Endothelial cell of umbilical vein (primary cell): ENCODE measurements around the gene DUSP22. TPM values are rescaled to one million over a fixed set of nuclear protein-coding genes. Genes with fewer than 3 reads are reported as not detected.

Source experiments
- BruUV-seq: library from RNA; stranded (reverse); fragments of 400-500 nt; replicated peaks from 2 replicates; lab custom pipeline; 2021; lab: Mats Ljungman, UMichigan
- CTCF ChIA-PET: fragments of 300-600, 350-600 bp; sonication (Branson Sonifier 250); formaldehyde crosslinking; loops from one replicate; lab custom pipeline; 2021; ENCODE audit warnings: antibody characterized with exemption, inconsistent platforms; lab: Charles Lee
- POLR2A ChIA-PET: fragments of 300-600, 350-600 bp; sonication (Branson Sonifier 250); formaldehyde crosslinking; loops from one replicate; lab custom pipeline; 2021; ENCODE audit warnings: antibody characterized with exemption, inconsistent platforms; lab: Charles Lee
- DNase-seq: peaks from one replicate; pipeline ENCODE4 v3.0.0-alpha.2; 2011; ENCODE audit warnings: low read depth, low spot score
- FAIRE-seq: peaks from 2 replicates; lab custom pipeline; 2011; peaks lifted over from hg19 to GRCh38; lab: Jason Lieb, UNC
- H2AFZ ChIP-seq: 2 replicates; pipeline ENCODE4 v1.6.0; 2012; ENCODE audit warnings: low read depth, low read length, control low read depth, inconsistent platforms
- H3K27ac ChIP-seq: 2 replicates; pipeline ENCODE4 v1.5.1; 2011; ENCODE audit warnings: low read depth, mild to moderate bottlenecking, control low read depth, low read length, moderate library complexity; ENCODE audit not compliant: insufficient read depth
- H3K27me3 ChIP-seq, 2 experiments: 2 replicates each; pipeline versions ENCODE4 v1.6.0 to v1.6.1; 2011; ENCODE audit warnings: low read length in 2 of 2, mixed read lengths in 1 of 2; ENCODE audit not compliant: control insufficient read depth in 2 of 2, insufficient read depth in 2 of 2
- H3K36me3 ChIP-seq, 2 experiments: 2 replicates in 1 of 2; 3 replicates in 1 of 2; pipeline ENCODE4 v1.5.1; 2011; ENCODE audit warnings: low read length in 2 of 2, mild to moderate bottlenecking in 1 of 2, moderate library complexity in 1 of 2; ENCODE audit not compliant: control insufficient read depth in 2 of 2, insufficient read depth in 2 of 2; ENCODE audit errors: extremely low read depth in 1 of 2
- H3K4me1 ChIP-seq: 3 replicates; pipeline ENCODE4 v1.5.1; 2011; ENCODE audit warnings: mild to moderate bottlenecking, low read length; ENCODE audit not compliant: control insufficient read depth, insufficient read depth; ENCODE audit errors: extremely low read depth
- H3K4me2 ChIP-seq: 2 replicates; pipeline ENCODE4 v1.6.1; 2011; ENCODE audit warnings: low read length, control low read depth, mixed read lengths; ENCODE audit not compliant: insufficient read depth
- H3K4me3 ChIP-seq, 3 experiments: fragments of 200-600 bp in 1 of 3; sonication (generic), shearing (Covaris generic) in 1 of 3; replicated peaks in 1 of 3; 2 replicates each; pipeline ENCODE4 v1.5.1; 2011 to 2016; ENCODE audit warnings: control low read depth in 3 of 3, low read length in 3 of 3, mild to moderate bottlenecking in 2 of 3, inconsistent platforms in 1 of 3, low read depth in 1 of 3, moderate library complexity in 1 of 3; ENCODE audit not compliant: insufficient read depth in 1 of 3
- H3K79me2 ChIP-seq: 2 replicates; pipeline ENCODE4 v1.6.0; 2012; ENCODE audit warnings: low read length, inconsistent platforms; ENCODE audit not compliant: control insufficient read depth, insufficient read depth
- H3K9ac ChIP-seq: replicated peaks from 2 replicates; pipeline ENCODE3; 2011; ENCODE audit warnings: low read length, control low read depth; ENCODE audit not compliant: insufficient read depth; ENCODE audit errors: extremely low read depth
- H3K9me1 ChIP-seq: replicated peaks from 3 replicates; pipeline ENCODE4 v1.6.0; 2011; ENCODE audit warnings: mild to moderate bottlenecking, low read length; ENCODE audit not compliant: control insufficient read depth, insufficient read depth; ENCODE audit errors: extremely low read depth
- H3K9me3 ChIP-seq: replicated peaks from 2 replicates; pipeline ENCODE4 v1.5.1; 2012; ENCODE audit warnings: low read length, inconsistent platforms; ENCODE audit not compliant: control insufficient read depth, insufficient read depth
- H4K20me1 ChIP-seq: replicated peaks from 2 replicates; pipeline ENCODE3; 2011; ENCODE audit warnings: mild to moderate bottlenecking, low read length; ENCODE audit not compliant: control insufficient read depth, insufficient read depth; ENCODE audit errors: extremely low read depth
- CTCF ChIP-seq, 2 donors: IDR thresholded peaks; 1 replicate in 1 of 2; 2 replicates in 1 of 2; pipeline ENCODE4 v1.5.1; 2011; ENCODE audit warnings: low read length in 2 of 2, mild to moderate bottlenecking in 2 of 2, moderate library complexity in 2 of 2, control low read depth in 1 of 2, inconsistent platforms in 1 of 2, low read depth in 1 of 2; ENCODE audit not compliant: insufficient read depth in 1 of 2; ENCODE audit errors: extremely low read depth in 1 of 2
- EZH2 ChIP-seq: IDR thresholded peaks from 2 replicates; pipeline ENCODE4 v1.6.1; 2012; ENCODE audit warnings: borderline replicate concordance, low read depth, mild to moderate bottlenecking, moderate library complexity, low read length, inconsistent platforms; ENCODE audit not compliant: severe bottlenecking
- FOS ChIP-seq: IDR thresholded peaks from 2 replicates; pipeline ENCODE4 v1.6.1; 2011; ENCODE audit warnings: mild to moderate bottlenecking, low read length, moderate library complexity, borderline replicate concordance; ENCODE audit not compliant: insufficient read depth
- GATA2 ChIP-seq: IDR thresholded peaks from 2 replicates; pipeline ENCODE4 v1.7.0; 2011; ENCODE audit warnings: low read depth, mild to moderate bottlenecking, moderate library complexity, mixed read lengths, low read length; ENCODE audit not compliant: insufficient read length, insufficient read depth
- JUN ChIP-seq: IDR thresholded peaks from 2 replicates; pipeline ENCODE4 v1.6.1; 2011; ENCODE audit warnings: borderline replicate concordance, low read depth; ENCODE audit not compliant: insufficient read length, insufficient read depth
- MYC ChIP-seq: IDR thresholded peaks from one replicate; pipeline ENCODE4 v1.6.1; 2011; ENCODE audit warnings: mild to moderate bottlenecking, low read depth, low read length
- POLR2A ChIP-seq: IDR thresholded peaks from 2 replicates; pipeline ENCODE4 v1.6.1; 2012; ENCODE audit warnings: low read depth, mild to moderate bottlenecking, control low read depth, low read length
- POLR2AphosphoS5 ChIP-seq: IDR thresholded peaks from 2 replicates; pipeline ENCODE4 v1.6.1; 2012; ENCODE audit warnings: low read depth, mild to moderate bottlenecking, control low read depth, low read length, moderate library complexity; ENCODE audit not compliant: insufficient read depth
- dilution Hi-C: fragments of 300-500 bp; cut with MboI; formaldehyde crosslinking; loops from one replicate; pipeline ENCODE4 v1.15.0; 2019; ENCODE audit warnings: low sequenced_read_pairs; ENCODE audit not compliant: extremely low pct_ligation_motif_present
- intact Hi-C: fragments of 100-400 bp; cut with micrococcal nuclease; formaldehyde crosslinking; loops from one replicate; pipeline ENCODE4 v1.10.0; 2022
- polyA plus RNA-seq, 4 experiments: library from polyadenylated mRNA; depleted of rRNA in 3 of 4; stranded (reverse) in 3 of 4; unstranded in 1 of 4; fragments of >200 nt; gene quantifications; 2 replicates each; pipeline versions ENCODE4 v1.2.1 to v1.2.3, GENCODE V29; 2011 to 2012; ENCODE audit warnings: missing spikeins in 1 of 4
- total RNA-seq: library from RNA; stranded (reverse); gene quantifications from 2 replicates; pipeline ENCODE4 v1.2.3, GENCODE V29; 2021
- TF ChIP-seq, protein P1 (sequence below): IDR thresholded peaks from 2 replicates; pipeline ENCODE4 v1.6.1; 2011; ENCODE audit not compliant: insufficient read depth, insufficient read length

DUSP22 gene
- total and polyA plus RNA-seq, 2 donors (not counting 3 experiments of a cell fraction or from before 2014, with no cell fraction given): 23.2 to 33.9 TPM

- Histone ChIP-seq H4K20me1 (no peaks in the 10 kb centered on the region), H3K79me2 (peaks cover 23% of the 10 kb centered on the region), H3K4me2 (peak overlapping the region; percentile 79), H3K36me3 (no peaks in the 10 kb centered on the region), H3K9ac (peak overlapping the region; percentile 77), H3K27ac (peak overlapping the region; percentile 67), H2AFZ (peak overlapping the region; percentile 95), H3K27me3 (no peaks in the 10 kb centered on the region), H3K9me1 (no peaks in the 10 kb centered on the region), H3K9me3 (no peaks in the 10 kb centered on the region), H3K4me1 (peaks cover 17% of the 10 kb centered on the region), H3K4me3 (peak overlapping the region; percentile 48 to 73 (median 56))
- no peak for TF ChIP-seq CTCF (IDR thresholded peaks at IDR 0.05; ENCODE audit: extremely low read depth in 1 of 2, insufficient read depth in 1 of 2, low read depth in 1 of 2, low read length in 2 of 2)
- no peak for TF ChIP-seq JUN
- TF ChIP-seq GATA2: no peak
- TF ChIP-seq EZH2: no peak
- no peak for TF ChIP-seq FOS
- TF ChIP-seq MYC: no peak
- TF ChIP-seq, protein P1, sequence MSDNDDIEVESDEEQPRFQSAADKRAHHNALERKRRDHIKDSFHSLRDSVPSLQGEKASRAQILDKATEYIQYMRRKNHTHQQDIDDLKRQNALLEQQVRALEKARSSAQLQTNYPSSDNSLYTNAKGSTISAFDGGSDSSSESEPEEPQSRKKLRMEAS: no peak
- TF ChIP-seq POLR2A: no peak
- no peak for TF ChIP-seq POLR2AphosphoS5
- FAIRE-seq: no peak
- CTCF ChIA-PET: interaction anchor here (1.6 kb wide), 1 partner anchor 1106 kb away, joined by 3 read pairs; no protein-coding TSS in a partner anchor
- DNase-seq: no peak
- dilution Hi-C loops (no loop called here), intact Hi-C loops (loop anchor here (5.0 kb wide), 1 partner anchor 421 kb away; no protein-coding TSS in a partner anchor)
- POLR2A ChIA-PET: no interaction called here
- BruUV-seq: TSS peak; percentile 59
These were observed 1.0 kb upstream of the DUSP22 start for GRCh38 chr6:291204-291696.
